Measurements from ENCODE around the gene SNCAIP.

- TF ChIP-seq POLR2A (IDR thresholded peaks at IDR 0.05), result no peak
- TF ChIP-seq CTCF (IDR thresholded peaks at IDR 0.05), result no peak
Measured at GRCh38 chr5:122273696-122274095, 38.3 kb upstream of the SNCAIP start.

Data from stomach (tissue), 4 donors.